Limb (tissue), 2 donors: ENCODE measurements around the gene MRPL54.

Experiments used
- DNase-seq, 2 donors: peaks; one replicate each; pipeline ENCODE4 v3.0.0-alpha.2; 2016; ENCODE audit errors: extremely low spot score in 2 of 2

MRPL54 gene

DNA sequence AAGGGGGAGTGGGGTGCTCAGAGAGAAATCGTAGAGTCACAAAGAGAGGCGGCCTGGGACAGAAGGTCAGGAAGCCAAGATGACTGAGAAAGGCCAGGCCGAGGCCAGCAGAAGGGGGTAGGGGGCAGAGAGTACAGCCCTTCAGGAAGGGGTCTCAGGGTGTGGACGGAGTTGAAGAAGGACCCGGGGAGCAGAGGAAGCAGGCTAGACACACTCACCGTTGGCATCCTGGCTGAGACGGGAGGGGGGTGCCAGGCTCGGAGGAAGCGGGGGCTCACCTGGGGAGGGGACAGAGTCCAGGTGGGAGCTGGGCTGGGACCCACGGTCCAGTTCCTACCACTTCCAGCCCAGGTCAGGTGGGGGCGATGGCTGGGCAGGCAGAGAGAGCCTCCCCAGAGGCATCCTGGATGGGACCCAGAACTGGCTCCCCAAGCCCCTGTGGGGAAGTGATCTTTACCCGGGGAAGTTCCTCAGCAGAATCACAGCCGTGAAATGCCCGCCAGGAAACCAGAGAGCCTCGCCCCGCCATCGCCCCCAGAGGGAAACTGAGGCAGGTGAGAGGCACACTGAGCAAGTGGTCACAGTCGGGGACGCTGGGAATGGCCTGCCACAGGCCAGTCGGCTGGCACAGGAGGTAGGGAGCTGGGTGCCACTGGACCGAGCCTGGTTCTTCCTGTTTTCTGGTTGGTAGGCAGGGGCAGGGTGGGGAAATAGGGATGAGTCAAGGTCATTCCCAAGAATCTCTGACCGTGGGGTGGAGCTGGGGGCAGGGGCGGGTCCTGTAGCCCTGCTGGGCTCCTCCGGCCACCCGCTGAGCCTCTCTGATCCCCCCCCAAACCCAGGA is 22.3 kb downstream of the MRPL54 start:
- DNase-seq, result no peak

- no peak for DNase-seq
These were observed 23.0 kb downstream of the MRPL54 start for GRCh38 chr19:3785451-3785937.

DNA sequence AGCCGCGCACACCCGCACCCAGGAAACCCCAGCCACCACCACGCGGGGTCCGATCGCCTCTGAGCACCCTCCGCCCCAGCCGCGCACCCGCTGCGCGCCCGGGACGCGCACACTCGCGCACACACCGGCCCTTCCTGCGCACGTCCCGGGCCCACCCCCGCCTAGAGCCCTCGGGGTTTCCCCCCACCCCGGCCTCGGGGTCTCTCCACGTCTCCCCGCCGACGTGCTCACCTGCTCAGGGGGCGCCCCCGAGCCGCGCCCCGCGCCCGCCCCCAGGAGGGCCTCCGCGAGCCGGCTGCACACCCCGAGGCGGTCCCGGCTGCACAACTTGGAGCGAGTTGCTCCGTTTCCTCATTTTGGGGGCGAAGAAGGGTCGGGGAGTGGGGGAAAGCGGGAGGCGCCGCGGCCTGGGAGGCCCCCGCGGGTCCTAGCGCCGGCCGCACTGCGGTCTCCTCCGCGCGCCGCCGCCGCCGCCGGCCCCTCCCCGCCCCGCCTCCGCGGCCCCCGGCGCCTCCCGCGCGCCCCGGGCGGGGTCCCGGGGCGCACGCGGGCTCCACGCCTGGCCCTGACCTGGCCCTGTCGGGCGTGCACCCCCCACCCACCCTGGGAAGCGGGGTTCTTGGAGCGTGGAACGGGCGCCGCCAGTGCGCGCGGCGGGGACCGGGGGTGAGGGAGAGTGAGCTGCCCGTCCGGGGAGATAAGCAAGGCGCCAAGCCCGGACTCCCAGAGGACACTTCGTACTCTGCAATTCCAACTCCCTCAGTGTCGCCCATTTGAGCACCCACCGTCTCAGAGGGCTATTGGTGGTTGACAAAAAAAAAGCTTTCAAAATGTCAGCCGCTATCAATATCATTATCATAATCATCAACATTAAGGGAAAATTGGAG is 23.7 kb downstream of the MRPL54 start, which contains the start of gene MATK:
MATK (minus strand) TSS at position 444 of the 887 bp plus-strand sequence. CDS start 1,246 bp downstream, outside the sequence.
- no peak for DNase-seq

DNA sequence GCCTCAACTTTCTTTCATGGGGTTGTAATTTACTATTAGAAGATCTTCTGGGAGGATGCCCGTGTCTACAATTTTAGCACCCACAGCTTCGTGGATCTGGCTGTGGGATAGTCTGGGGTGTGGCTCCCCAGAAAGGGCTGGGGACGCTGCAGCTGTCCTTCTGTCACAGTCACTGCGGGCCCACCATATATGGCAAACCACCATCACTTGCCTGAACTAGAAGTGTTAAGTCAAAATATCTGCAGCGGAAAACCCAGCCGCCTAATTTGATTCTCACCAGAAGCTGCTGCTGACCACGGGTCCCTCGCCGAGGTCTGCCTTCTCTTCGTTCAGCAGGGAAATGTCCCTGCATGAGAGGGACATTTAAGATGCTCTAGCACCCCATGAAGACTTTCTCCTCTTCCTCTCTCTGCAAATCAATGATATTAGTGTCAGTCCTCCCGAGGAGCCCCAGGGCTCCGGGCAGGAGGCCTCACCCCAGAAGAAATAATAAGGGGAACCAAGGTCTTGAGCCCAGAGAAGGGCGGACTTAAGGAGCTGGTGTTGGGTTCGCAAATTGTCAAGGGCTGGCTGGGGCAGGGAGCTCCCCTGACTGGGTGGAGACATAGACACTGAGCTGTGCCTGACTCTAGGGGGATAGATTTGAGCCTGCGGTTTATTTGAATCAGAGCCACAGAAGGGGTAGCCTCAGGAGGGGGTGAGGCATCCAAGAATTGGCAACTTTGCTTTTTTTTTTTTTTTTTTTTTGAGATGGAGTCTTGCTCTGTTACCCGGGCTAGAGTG is 26.7 kb downstream of the MRPL54 start:
- no peak for DNase-seq

- no peak for DNase-seq
These were observed 27.8 kb downstream of the MRPL54 start for GRCh38 chr19:3790209-3790734.

- no peak for DNase-seq
These were observed 28.5 kb downstream of the MRPL54 start for GRCh38 chr19:3790941-3791340.

- no peak for DNase-seq
These were observed 29.6 kb downstream of the MRPL54 start for GRCh38 chr19:3792114-3792513.

- DNase-seq, result no peak
These were observed 31.3 kb downstream of the MRPL54 start for GRCh38 chr19:3793799-3794198.

GRCh38 chr19:3796358-3796757 is 33.9 kb downstream of the MRPL54 start:
- DNase-seq, result no peak

- DNase-seq, result no peak
These were observed 35.7 kb downstream of the MRPL54 start for GRCh38 chr19:3798137-3798536.

- no peak for DNase-seq
These were observed 38.5 kb downstream of the MRPL54 start for GRCh38 chr19:3800996-3801395.

GRCh38 chr19:3801412-3802096 is 39.1 kb downstream of the MRPL54 start:
- peak; percentile 17 to 70 for DNase-seq

GRCh38 chr19:3803114-3803888 is 40.8 kb downstream of the MRPL54 start:
- DNase-seq, result no peak

GRCh38 chr19:3803986-3804385 is 41.5 kb downstream of the MRPL54 start:
- no peak for DNase-seq

DNA sequence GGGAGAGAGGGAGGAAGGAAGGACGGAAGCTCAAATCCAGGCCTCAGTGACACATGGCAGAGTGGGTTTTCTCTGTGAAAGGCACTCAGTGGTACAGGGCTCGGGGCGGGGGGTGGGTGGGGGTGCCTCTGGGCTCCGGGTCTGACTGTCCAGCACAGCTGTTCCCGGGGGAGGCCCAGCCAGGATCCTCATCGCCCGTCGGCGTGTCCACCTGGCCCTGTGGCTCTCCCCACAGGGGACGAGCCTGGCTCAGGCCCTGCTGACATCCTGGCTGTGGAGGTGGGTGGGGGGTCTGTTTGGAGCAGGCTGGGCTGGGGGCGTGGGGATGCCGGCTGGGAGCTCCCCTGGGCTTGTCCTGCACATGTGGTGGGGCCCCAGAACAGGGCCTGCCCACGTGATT is 41.9 kb downstream of the MRPL54 start:
- DNase-seq, result no peak

DNA sequence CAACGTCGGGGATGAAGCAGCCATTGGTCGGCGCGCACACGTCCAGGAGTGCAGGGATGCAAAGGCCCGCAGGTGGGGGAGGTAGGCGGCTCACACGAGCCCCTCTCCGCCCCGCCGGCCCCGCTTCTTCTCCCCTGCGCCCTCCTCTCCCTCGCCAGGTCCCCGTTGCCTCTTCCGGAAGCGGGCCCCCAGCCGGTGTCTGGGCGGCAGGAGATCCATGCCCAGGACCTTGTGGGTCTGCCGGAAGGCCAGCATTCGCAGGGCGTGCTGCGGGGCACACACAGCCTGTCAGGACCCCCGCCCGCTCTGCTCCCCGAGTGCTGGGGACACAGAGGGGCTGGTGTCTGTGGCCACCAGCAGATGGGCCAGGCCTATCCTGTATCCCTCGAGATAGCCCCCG is 43.4 kb downstream of the MRPL54 start:
- no peak for DNase-seq

GRCh38 chr19:3807131-3807480 is 44.6 kb downstream of the MRPL54 start:
- no peak for DNase-seq

DNA sequence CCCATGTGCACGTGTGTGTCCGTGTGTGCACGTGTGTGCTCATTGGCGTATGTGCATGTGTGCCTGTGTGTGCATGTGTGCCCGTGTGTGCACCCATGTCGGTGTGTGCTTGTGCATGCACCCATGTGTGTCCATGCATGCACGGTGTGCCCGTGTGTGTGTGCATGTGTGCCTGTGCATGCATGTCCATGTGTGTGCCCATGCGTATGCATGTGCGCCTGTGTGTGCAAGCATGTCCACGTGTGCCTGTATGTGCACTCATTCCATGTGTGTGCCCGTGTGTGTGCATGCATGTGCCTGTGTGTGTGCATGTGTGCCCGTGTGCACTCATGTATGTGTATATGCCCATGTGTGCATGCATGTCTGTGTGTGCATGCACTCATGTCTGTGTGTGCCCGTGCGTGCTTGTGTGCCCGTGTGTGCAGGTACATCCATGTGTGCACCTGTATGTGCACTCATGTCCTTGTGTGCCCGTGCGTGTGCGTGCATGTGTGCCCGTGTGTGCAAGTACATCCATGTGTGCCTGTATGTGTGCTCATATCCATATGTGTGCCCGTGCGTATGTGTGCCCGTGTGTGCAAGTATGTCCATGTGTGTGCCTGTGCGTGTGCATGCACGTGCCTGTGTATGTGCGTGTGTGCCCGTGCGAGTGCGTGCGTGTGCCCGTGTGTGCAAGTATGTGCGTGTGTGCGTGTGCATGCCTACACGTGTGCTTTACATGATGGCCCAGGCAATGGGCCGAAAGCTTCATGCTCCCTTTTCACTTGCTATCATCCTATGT is 45.3 kb downstream of the MRPL54 start:
- DNase-seq, result no peak
